Stimulated activated CD4-positive, alpha-beta T cell treated with anti-CD3 and anti-CD28 coated beads, Interleukin-1b, Interleukin-23, amount 100 ng/mL, for 24 hours (primary cell): ENCODE results near the gene MANF.

ENCODE experiments used
- DNase-seq, 4 experiments: peaks; one replicate each; pipeline ENCODE4 v3.0.0-alpha.2; 2020; ENCODE audit warnings: low read depth in 4 of 4, low spot score in 1 of 4

The MANF gene

GRCh38 chr3:51429138-51429537 lies 44.0 kb downstream of the MANF start:
- no peak for DNase-seq

GRCh38 chr3:51434110-51434509 lies 49.0 kb downstream of the MANF start:
- no peak for DNase-seq

GRCh38 chr3:51434746-51435327 lies 49.7 kb downstream of the MANF start:
- DNase-seq: peak in 2 of 4 experiments; percentile 3 to 16

GRCh38 chr3:51436998-51437639 lies 52.0 kb downstream of the MANF start:
- no peak for DNase-seq
